Epithelial cell of proximal tubule (primary cell): ENCODE data around the gene RAD51. TPM values are rescaled to one million over a fixed set of nuclear protein-coding genes. Genes with fewer than 3 reads are reported as not detected.
A peak's percentile ranks its signal among the peaks of the same experiment; 100 is the strongest.

Experiments
- DNase-seq: peaks from one replicate; pipeline ENCODE4 v3.0.0-alpha.2; 2011; ENCODE audit warnings: low read depth
- H3K4me3 ChIP-seq: 2 replicates; pipeline ENCODE4 v1.5.1; 2011; ENCODE audit warnings: low read depth, mild to moderate bottlenecking, low read length
- CTCF ChIP-seq: conservative IDR thresholded peaks from 2 replicates; pipeline ENCODE4 v1.5.1; 2012; ENCODE audit warnings: low read depth, mild to moderate bottlenecking, low read length
- total RNA-seq: library from RNA; depleted of rRNA; stranded (reverse); fragments of >200 nt; gene quantifications from 2 replicates; pipeline ENCODE4 v1.2.3, GENCODE V29; 2015

The RAD51 gene
- total RNA-seq, 1 donor from 2014 or later: 20.8 TPM

DNA sequence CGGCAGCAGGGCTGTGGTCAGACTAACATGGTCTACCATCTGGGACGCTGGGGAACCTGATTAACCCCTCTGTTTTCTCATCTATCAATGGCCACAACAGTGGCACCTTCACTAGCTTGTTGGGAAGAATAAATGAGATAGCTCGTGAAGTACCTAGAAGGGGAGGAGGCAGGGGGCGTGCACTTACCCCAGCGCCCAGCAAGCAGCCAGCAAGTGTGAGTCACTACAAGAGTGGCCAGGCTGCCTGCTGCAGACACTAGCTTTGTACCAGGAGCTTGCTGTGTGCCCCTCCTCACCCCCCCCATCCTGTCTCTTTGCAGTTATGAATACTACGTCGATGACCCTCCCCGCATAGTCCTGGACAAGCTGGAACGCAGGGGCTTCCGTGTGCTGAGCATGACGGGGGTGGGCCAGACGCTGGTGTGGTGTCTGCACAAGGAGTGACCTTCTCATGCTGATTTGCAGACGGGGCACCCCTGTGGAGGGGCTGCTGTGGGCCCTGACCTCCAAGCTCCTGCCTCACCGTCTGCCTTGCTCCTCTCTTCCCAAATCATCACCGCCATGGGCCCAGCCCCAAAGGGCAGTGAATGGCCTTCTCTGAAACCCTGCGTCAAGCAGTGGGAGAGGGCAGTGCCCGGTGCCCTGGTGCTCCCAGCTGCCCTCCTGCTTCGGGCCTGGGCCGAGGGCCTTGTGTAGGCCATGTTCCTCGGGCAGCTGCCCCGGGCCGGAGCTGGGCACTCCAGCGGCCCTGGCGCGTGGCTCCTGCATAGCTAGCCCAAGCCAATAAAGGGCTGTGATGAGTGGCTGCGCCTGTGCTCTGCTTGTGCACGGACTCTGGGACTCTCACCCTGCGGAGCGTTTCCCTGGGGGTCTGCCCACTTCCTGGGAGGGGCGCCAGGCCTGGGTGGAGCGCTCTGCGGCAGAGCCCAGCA is 72.2 kb downstream of the RAD51 start:
- TF ChIP-seq CTCF: no peak
- no peak overlapping the region for H3K4me3 ChIP-seq
- no peak for DNase-seq

DNA sequence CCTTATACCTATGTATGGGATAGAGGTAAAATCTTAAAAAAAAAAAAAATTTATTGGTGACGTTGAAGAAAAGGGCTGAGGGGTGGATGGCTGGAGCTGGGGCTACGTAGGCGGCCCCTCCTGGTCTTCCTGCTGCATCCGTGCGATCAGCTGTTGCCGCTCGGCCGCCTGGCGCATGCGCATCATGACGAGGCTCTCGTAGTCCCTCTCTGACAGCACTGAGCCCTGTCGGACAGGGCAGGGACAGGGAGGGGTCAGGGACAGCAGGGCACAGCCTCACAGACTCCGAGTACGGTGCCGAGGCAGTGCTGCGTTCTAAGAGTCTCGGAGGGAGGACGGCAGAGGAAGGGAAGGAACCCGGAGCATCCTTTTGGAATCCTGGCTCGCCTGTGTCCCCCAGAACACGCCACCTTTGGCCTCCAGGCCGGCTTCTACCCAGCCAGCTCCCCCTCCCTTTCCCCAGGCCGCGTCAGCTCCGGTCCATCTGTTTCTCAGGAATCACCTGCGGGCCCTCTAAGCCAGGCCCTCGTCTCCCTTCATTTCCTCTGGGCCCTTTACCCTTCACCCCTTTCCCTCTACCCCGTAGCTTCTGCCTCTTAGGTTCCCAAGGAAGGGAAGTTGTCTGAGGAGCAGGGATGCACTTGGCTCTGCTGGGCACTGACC is 73.0 kb downstream of the RAD51 start:
- no peak overlapping the region for H3K4me3 ChIP-seq
- no peak for TF ChIP-seq CTCF
- DNase-seq: no peak

DNA sequence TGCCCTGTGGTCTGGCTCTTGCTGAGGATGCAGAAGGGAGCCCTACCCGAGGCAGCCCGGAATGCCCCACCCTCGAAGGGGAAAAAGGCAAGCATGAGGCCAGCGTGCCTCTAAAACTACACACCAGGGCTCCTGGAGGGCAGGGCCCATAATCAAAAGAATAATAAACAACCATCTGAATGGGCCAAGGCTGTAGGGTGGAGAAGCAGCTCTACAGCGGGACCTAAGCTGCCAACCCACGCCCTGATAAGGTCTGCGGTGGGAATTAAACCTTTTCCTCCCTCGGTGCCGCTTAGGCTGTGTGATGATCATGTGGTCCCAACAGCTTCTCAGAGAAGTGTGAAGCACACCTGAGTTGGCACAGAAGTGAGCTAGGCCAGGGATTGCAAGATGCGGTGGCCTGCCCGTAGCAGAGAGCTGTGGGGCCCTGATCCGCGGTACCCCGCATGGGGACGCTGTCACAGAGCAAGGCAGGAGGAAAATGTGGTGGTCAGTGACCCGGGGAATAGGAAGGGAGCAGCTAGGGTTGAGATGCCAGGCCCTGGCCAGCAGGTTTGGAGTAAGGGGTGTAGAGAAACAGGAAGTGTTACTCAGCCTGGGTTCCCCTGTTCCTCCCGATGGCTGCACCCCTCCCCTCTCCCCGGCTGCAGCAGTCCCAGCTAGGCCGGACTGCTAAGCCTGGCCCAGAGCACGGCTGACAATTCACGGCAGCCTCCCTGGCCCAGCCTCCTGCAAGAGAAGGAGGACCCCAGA is 73.7 kb downstream of the RAD51 start:
- TF ChIP-seq CTCF: no peak
- no peak for DNase-seq
- H3K4me3 ChIP-seq: no peak overlapping the region

- TF ChIP-seq CTCF: peak; percentile 5
- H3K4me3 ChIP-seq: peak within 1 kb of the TSS; percentile 1
- DNase-seq: no peak
Observed at GRCh38 chr15:40769274-40770146, 74.5 kb downstream of the RAD51 start, which contains the start of gene C15orf62. Gene C15orf62 (plus strand): TSS chr15:40769980. CDS start chr15:40770496, 516 bp downstream.

GRCh38 chr15:40770147-40770721 is 75.3 kb downstream of the RAD51 start:
- DNase-seq: no peak
- no peak for TF ChIP-seq CTCF
- peak overlapping the region; percentile 1 for H3K4me3 ChIP-seq

GRCh38 chr15:40771242-40771641 is 76.3 kb downstream of the RAD51 start:
- no peak overlapping the region for H3K4me3 ChIP-seq
- TF ChIP-seq CTCF: no peak
- DNase-seq: no peak
